Measurements from ENCODE around the gene GPR42. TPM values are rescaled to one million over a fixed set of nuclear protein-coding genes. Genes with fewer than 3 reads are reported as not detected.

Gene GPR42
- total RNA-seq, 1 experiment from 2014 or later: not detected

DNA sequence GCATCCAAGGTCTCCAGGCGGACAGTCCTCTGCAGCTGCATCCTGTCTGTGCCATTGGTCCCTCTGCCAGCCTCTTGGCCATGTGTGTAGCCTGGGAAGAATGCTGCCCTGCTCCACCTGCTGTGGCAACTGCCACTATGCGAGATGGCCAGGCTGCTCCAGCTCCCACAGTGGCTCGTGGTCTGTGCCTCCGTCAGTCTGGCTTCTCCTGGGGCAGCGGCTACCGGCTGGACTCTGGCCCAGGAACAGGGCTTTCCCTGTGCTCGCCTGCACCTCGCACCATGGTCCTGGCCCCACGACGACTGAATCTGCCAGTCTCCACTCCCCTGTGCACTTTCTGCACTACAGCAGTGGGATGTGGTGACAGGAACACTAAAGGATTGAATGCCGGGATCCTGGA lies 50.5 kb downstream of the GPR42 start:
- DNase-seq (ENCODE audit: low read depth, low spot score) (no peak), ATAC-seq (no peak)
- no peak overlapping the region for H3K4me2 ChIP-seq (ENCODE audit: low read length)
- H3K27me3 ChIP-seq (ENCODE audit: insufficient read depth, low read length): peaks cover 28% of the 10 kb centered on the region; the same call in 1 of the 2 replicates
- no peak overlapping the region for H3K27ac ChIP-seq (ENCODE audit: low read depth, low read length)
- RAD21 ChIA-PET (ENCODE audit: low non-redundant PET in 1 of 2, low total read pairs in 2 of 2, uncharacterized antibody in 2 of 2, unreplicated experiment in 2 of 2): interaction anchor here in 1 of 2 experiments (1.5 kb wide), 1 partner anchor 47 kb away, joined by 5 read pairs; no protein-coding TSS in a partner anchor
- POLR2A ChIA-PET: no interaction called here
- H3K36me3 ChIP-seq (ENCODE audit: control insufficient read depth in 1 of 2, insufficient read depth in 2 of 2, low read length in 2 of 2): no peaks in the 10 kb centered on the region
- TF ChIP-seq, protein P1, sequence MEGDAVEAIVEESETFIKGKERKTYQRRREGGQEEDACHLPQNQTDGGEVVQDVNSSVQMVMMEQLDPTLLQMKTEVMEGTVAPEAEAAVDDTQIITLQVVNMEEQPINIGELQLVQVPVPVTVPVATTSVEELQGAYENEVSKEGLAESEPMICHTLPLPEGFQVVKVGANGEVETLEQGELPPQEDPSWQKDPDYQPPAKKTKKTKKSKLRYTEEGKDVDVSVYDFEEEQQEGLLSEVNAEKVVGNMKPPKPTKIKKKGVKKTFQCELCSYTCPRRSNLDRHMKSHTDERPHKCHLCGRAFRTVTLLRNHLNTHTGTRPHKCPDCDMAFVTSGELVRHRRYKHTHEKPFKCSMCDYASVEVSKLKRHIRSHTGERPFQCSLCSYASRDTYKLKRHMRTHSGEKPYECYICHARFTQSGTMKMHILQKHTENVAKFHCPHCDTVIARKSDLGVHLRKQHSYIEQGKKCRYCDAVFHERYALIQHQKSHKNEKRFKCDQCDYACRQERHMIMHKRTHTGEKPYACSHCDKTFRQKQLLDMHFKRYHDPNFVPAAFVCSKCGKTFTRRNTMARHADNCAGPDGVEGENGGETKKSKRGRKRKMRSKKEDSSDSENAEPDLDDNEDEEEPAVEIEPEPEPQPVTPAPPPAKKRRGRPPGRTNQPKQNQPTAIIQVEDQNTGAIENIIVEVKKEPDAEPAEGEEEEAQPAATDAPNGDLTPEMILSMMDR (IDR thresholded peaks at IDR 0.05 in 2 of 3, conservative IDR thresholded peaks at IDR 0.05 in 1 of 3; ENCODE audit: borderline replicate concordance in 1 of 3, insufficient read depth in 1 of 3, low read depth in 2 of 3, low read length in 2 of 3): no peak
- TF ChIP-seq EZH2 (IDR thresholded peaks at IDR 0.05) (no peak), EGR1 (IDR thresholded peaks at IDR 0.05; ENCODE audit: low read depth) (no peak), YY1 (IDR thresholded peaks at IDR 0.05; ENCODE audit: extremely low read depth, insufficient replicate concordance, low read depth, low read length) (no peak), SRF (IDR thresholded peaks at IDR 0.05; ENCODE audit: low read depth) (no peak), POLR2A (IDR thresholded peaks at IDR 0.05; ENCODE audit: borderline replicate concordance, extremely low read depth, insufficient read depth, insufficient read length) (no peak), EZH2phosphoT487 (IDR thresholded peaks at IDR 0.05; ENCODE audit: borderline replicate concordance) (no peak), ELF1 (IDR thresholded peaks at IDR 0.05; ENCODE audit: borderline replicate concordance, low read depth) (no peak), TCF7L2 (IDR thresholded peaks at IDR 0.05; ENCODE audit: borderline replicate concordance, extremely low read depth, insufficient read depth, insufficient read length) (no peak), ZNF274 (IDR thresholded peaks at IDR 0.05; ENCODE audit: low read depth, low read length) (no peak), FOSL1 (IDR thresholded peaks at IDR 0.05; ENCODE audit: low read depth) (no peak), CBX3 (IDR thresholded peaks at IDR 0.05; ENCODE audit: low read depth) (no peak), ZFX (IDR thresholded peaks at IDR 0.05) (no peak), SIN3A (IDR thresholded peaks at IDR 0.05; ENCODE audit: low read depth) (no peak)
- TF ChIP-seq, protein P2, sequence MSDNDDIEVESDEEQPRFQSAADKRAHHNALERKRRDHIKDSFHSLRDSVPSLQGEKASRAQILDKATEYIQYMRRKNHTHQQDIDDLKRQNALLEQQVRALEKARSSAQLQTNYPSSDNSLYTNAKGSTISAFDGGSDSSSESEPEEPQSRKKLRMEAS (IDR thresholded peaks at IDR 0.05): no peak
- no peaks in the 10 kb centered on the region for H3K9me2 ChIP-seq (ENCODE audit: insufficient read depth)
- no peak overlapping the region for H2AFZ ChIP-seq (ENCODE audit: low read depth, low read length, poor library complexity, severe bottlenecking)
- CTCF ChIA-PET: interaction anchor here (0.8 kb wide), 2 partner anchors 74 to 89 kb away, joined by 3 read pairs; no protein-coding TSS in a partner anchor
- H3K79me2 ChIP-seq (ENCODE audit: insufficient read depth, low read length): no peaks in the 10 kb centered on the region
- no TSS peak for BruUV-seq (replicated peaks)
- intact Hi-C loops (cut with micrococcal nuclease): no loop called here
- no peaks in the 10 kb centered on the region for H3K9me3 ChIP-seq (ENCODE audit: control insufficient read depth in 1 of 2, insufficient read depth in 1 of 2, low read depth in 1 of 2, low read length in 2 of 2)
- peaks cover 5 to 6% of the 10 kb centered on the region in 2 experiments; a peak in 3 of 4 replicates for H3K4me1 ChIP-seq (ENCODE audit: control insufficient read depth in 1 of 2, insufficient read depth in 2 of 2, low read length in 2 of 2)
- H3K4me3 ChIP-seq (replicated peaks in 1 of 2; ENCODE audit: low read depth in 1 of 2, low read length in 2 of 2): no peak overlapping the region
- H4K20me1 ChIP-seq (ENCODE audit: insufficient read depth): no peaks in the 10 kb centered on the region
- H3K9ac ChIP-seq (ENCODE audit: low read length): no peak overlapping the region

Small RNA genes lying within 50 kb of the gene (microRNA-seq; reads per million reads assigned to microRNA genes)
- gene MIR5196 (ENCODE audit: borderline number of aligned reads): not detected

Other genes with a start within 250 kb of the GPR42 start
- 0.32 TPM for gene LGI4, start 236.0 kb upstream of the GPR42 start, total RNA-seq (2021; ENCODE audit: unreplicated experiment)
- 7.8 TPM for gene FXYD1, start 232.2 kb upstream of the GPR42 start, total RNA-seq (2021; ENCODE audit: unreplicated experiment)
- gene FXYD7, start 227.8 kb upstream of the GPR42 start, total RNA-seq (2021; ENCODE audit: unreplicated experiment): 0.71 TPM
- gene FXYD5, start 216.3 kb upstream of the GPR42 start, total RNA-seq (2021; ENCODE audit: unreplicated experiment): 123 TPM
- not detected for gene FAM187B, start 142.3 kb upstream of the GPR42 start, total RNA-seq (2021; ENCODE audit: unreplicated experiment)
- 211 TPM for gene LSR, start 122.1 kb upstream of the GPR42 start, total RNA-seq (2021; ENCODE audit: unreplicated experiment)
- gene USF2, start 102.1 kb upstream of the GPR42 start, total RNA-seq (2021; ENCODE audit: unreplicated experiment): 98.4 TPM
- not detected for gene HAMP, start 88.5 kb upstream of the GPR42 start, total RNA-seq (2021; ENCODE audit: unreplicated experiment)
- 0.17 TPM for gene MAG, start 78.9 kb upstream of the GPR42 start, total RNA-seq (2021; ENCODE audit: unreplicated experiment)
- gene CD22, start 41.9 kb upstream of the GPR42 start, total RNA-seq (2021; ENCODE audit: unreplicated experiment): 7.0 TPM
- not detected for gene FFAR1, start 23.2 kb upstream of the GPR42 start, total RNA-seq (2021; ENCODE audit: unreplicated experiment)
- not detected for gene FFAR3, start 12.6 kb upstream of the GPR42 start, total RNA-seq (2021; ENCODE audit: unreplicated experiment)
- not detected for gene FFAR2, start 77.2 kb downstream of the GPR42 start, total RNA-seq (2021; ENCODE audit: unreplicated experiment)
- gene KRTDAP, start 119.4 kb downstream of the GPR42 start, total RNA-seq (2021; ENCODE audit: unreplicated experiment): 0.74 TPM
- 246 TPM for gene DMKN, start 142.6 kb downstream of the GPR42 start, total RNA-seq (2021; ENCODE audit: unreplicated experiment)
- 0.66 TPM for gene SBSN, start 157.2 kb downstream of the GPR42 start, total RNA-seq (2021; ENCODE audit: unreplicated experiment)
- not detected for gene GAPDHS, start 162.4 kb downstream of the GPR42 start, total RNA-seq (2021; ENCODE audit: unreplicated experiment)
- 128 TPM for gene TMEM147, start 174.6 kb downstream of the GPR42 start, total RNA-seq (2021; ENCODE audit: unreplicated experiment)
- 0.27 TPM for gene ATP4A, start 192.6 kb downstream of the GPR42 start, total RNA-seq (2021; ENCODE audit: unreplicated experiment)
- not detected for gene PMIS2, start 215.1 kb downstream of the GPR42 start, total RNA-seq (2021; ENCODE audit: unreplicated experiment)
- 31.7 TPM for gene HAUS5, start 241.7 kb downstream of the GPR42 start, total RNA-seq (2021; ENCODE audit: unreplicated experiment)